Measurements from ENCODE around the gene KCNH2. TPM values are rescaled to one million over a fixed set of nuclear protein-coding genes. Genes with fewer than 3 reads are reported as not detected.
A peak's percentile ranks its signal among the peaks of the same experiment; 100 is the strongest.

The KCNH2 gene
- total and polyA plus RNA-seq, 2 of the 13 experiments (the other 11 are each of a cell fraction or from before 2014, with no cell fraction given), result 0.09 to 0.11 TPM

DNA sequence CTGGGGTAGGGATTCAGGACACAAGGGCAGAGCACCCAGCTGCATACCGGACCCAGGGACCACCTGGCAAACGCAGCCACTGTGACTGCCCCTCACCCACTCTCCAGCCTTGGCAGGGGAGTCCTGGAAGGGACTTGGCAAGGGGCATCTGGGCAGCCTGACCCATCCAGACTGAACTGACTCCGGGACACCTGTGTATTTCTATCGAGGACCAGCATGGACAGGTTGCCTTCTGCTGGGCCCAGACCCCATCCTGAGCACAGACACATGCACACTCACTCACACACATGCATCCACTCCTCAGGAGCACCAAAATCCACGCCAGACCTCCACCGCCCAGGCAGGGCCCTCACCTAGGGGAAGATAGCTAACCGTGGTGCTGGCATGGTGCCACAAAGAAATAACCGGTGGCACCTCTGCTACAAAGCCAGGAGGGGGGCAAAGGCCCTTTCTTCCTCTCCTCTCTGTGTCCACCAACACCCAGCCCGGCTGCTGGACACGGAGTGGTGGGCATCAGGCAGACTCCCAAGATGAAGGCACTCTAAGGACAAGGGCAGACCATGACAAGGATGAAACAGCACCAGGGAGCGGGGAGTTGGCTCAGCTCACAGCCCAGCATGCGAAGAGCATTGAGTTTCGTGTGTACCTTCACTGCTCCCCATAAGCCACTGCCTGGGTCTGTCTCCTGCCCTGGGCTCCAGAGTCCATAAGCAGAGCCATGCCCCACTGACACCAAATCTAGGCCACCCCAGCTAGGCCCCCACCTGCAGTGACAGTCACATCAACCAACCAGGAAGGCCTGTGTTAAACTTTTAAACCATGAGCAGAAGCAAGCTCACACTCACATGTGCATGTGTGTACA, 35.3 kb downstream of the KCNH2 start (continued):
- TF ChIP-seq, protein P1, sequence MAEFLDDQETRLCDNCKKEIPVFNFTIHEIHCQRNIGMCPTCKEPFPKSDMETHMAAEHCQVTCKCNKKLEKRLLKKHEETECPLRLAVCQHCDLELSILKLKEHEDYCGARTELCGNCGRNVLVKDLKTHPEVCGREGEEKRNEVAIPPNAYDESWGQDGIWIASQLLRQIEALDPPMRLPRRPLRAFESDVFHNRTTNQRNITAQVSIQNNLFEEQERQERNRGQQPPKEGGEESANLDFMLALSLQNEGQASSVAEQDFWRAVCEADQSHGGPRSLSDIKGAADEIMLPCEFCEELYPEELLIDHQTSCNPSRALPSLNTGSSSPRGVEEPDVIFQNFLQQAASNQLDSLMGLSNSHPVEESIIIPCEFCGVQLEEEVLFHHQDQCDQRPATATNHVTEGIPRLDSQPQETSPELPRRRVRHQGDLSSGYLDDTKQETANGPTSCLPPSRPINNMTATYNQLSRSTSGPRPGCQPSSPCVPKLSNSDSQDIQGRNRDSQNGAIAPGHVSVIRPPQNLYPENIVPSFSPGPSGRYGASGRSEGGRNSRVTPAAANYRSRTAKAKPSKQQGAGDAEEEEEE (CRISPR knock-in tag; IDR thresholded peaks at IDR 0.05; ENCODE audit: borderline replicate concordance), result no peak
- TF ChIP-seq MEIS2 (CRISPR knock-in tag; IDR thresholded peaks at IDR 0.05) (no peak), KLF13 (CRISPR knock-in tag; IDR thresholded peaks at IDR 0.05) (no peak), ZNF576 (CRISPR knock-in tag; IDR thresholded peaks at IDR 0.05) (no peak), AHR (CRISPR knock-in tag; IDR thresholded peaks at IDR 0.05) (no peak)

- no peaks in the 10 kb centered on the region for H3K4me1 ChIP-seq (ENCODE audit: insufficient read depth, low read length)
- H3K27me3 ChIP-seq (ENCODE audit: control insufficient read depth in 1 of 2, insufficient read depth in 2 of 2, low read length in 2 of 2), result peaks cover 6 to 66% of the 10 kb centered on the region in 2 experiments; a peak in 4 of 5 replicates
- in situ Hi-C loops (cut with HindIII; ENCODE audit: extremely low pct_ligation_motif_present, low pct_unique_long_range_greater_than_20kb), result no loop called here
- DNase-seq (ENCODE audit: low spot score) (no peak), ATAC-seq (no peak), FAIRE-seq (no peak)
- no peak overlapping the region for H2AFZ ChIP-seq (ENCODE audit: low read length)
- H3K36me3 ChIP-seq (replicated peaks in 1 of 2; ENCODE audit: control insufficient read depth in 1 of 2, insufficient read depth in 2 of 2, low read length in 2 of 2), result no peaks in the 10 kb centered on the region
- no peak overlapping the region for H3K4me2 ChIP-seq (ENCODE audit: low read depth, low read length)
- no peaks in the 10 kb centered on the region for H3K9me3 ChIP-seq (ENCODE audit: low read length)
- TF ChIP-seq ZNF605 (CRISPR knock-in tag; IDR thresholded peaks at IDR 0.05), result no peak
- TF ChIP-seq, protein P2, sequence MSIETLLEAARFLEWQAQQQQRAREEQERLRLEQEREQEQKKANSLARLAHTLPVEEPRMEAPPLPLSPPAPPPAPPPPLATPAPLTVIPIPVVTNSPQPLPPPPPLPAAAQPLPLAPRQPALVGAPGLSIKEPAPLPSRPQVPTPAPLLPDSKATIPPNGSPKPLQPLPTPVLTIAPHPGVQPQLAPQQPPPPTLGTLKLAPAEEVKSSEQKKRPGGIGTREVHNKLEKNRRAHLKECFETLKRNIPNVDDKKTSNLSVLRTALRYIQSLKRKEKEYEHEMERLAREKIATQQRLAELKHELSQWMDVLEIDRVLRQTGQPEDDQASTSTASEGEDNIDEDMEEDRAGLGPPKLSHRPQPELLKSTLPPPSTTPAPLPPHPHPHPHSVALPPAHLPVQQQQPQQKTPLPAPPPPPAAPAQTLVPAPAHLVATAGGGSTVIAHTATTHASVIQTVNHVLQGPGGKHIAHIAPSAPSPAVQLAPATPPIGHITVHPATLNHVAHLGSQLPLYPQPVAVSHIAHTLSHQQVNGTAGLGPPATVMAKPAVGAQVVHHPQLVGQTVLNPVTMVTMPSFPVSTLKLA (IDR thresholded peaks at IDR 0.05), result peak; percentile 52; the same call in 1 of the 2 replicates
- H3K9ac ChIP-seq (ENCODE audit: insufficient read depth, low read depth, low read length), result no peak overlapping the region
- CTCF ChIA-PET (ENCODE audit: low intra/inter-chr PET ratio, low total read pairs), result no interaction called here
- H3K27ac ChIP-seq (ENCODE audit: extremely low read length, insufficient read depth, low read length), result no peak overlapping the region
- no peak overlapping the region for H3K4me3 ChIP-seq (replicated peaks in 1 of 3; ENCODE audit: insufficient read depth in 1 of 3, low read depth in 2 of 3, low read length in 3 of 3)
- H4K20me1 ChIP-seq (ENCODE audit: insufficient read depth, low read length), result no peaks in the 10 kb centered on the region
- intact Hi-C loops (cut with micrococcal nuclease; ENCODE audit: unreplicated experiment), result no loop called here
- no peaks in the 10 kb centered on the region for H3K79me2 ChIP-seq (ENCODE audit: insufficient read depth, low read length)
- 14% methylated on average over 11 of the region's 14 CpGs for WGBS (ENCODE audit: low lambda C conversion rate)
- POLR2A ChIA-PET, result no interaction called here
- no TSS peak for BruUV-seq (replicated peaks)
These were observed 36.0 kb downstream of the KCNH2 start for GRCh38 chr7:150942001-150942590.

Data from HepG2 (cell line).